HG02798 (cell line): ENCODE measurements around the gene POLD4.

Experiments used
- ATAC-seq: cut with Tn5 transposase; IDR thresholded peaks from one replicate; pipeline ENCODE4 v1.9.1; 2021; ENCODE audit warnings: mild to moderate bottlenecking; ENCODE audit not compliant: unreplicated experiment, poor library complexity

The POLD4 gene

GRCh38 chr11:67304511-67305113 lies 48.7 kb downstream of the POLD4 start:
- ATAC-seq, result no peak

- ATAC-seq, result no peak
Observed at GRCh38 chr11:67303835-67304411, 49.4 kb downstream of the POLD4 start.

GRCh38 chr11:67303132-67303834 lies 50.1 kb downstream of the POLD4 start, which contains the start of gene SSH3:
Gene SSH3, plus strand, starts transcription at chr11:67303530. Its CDS starts 96 bp downstream, at chr11:67303626.
- ATAC-seq, result no peak

- ATAC-seq, result no peak
Observed at GRCh38 chr11:67302571-67303131, 50.7 kb downstream of the POLD4 start.

GRCh38 chr11:67301951-67302516 lies 51.3 kb downstream of the POLD4 start:
- ATAC-seq, result no peak

GRCh38 chr11:67301313-67301921 lies 51.9 kb downstream of the POLD4 start:
- ATAC-seq, result no peak
